ENCODE results near the gene CDKL1.

- TF ChIP-seq CTCF (IDR thresholded peaks at IDR 0.05; ENCODE audit: low read depth, low read length, poor library complexity, severe bottlenecking) (no peak), EZH2phosphoT487 (IDR thresholded peaks at IDR 0.05; ENCODE audit: borderline replicate concordance, low read length) (no peak)
Measured at GRCh38 chr14:50362764-50363713, 33.6 kb downstream of the CDKL1 start.
